HCT116 (cell line): ENCODE measurements around the gene RGS6. TPM values are rescaled to one million over a fixed set of nuclear protein-coding genes. Genes with fewer than 3 reads are reported as not detected.

Experiments used
- ATAC-seq: fragments of 200-7000 bp; cut with Tn5 transposase; 2 replicates; pipeline ENCODE4 v1.9.1; 2020; ENCODE audit warnings: mild to moderate bottlenecking, moderate library complexity
- BruUV-seq: library from RNA; stranded (reverse); fragments of 400-500 nt; replicated peaks from 2 replicates; lab custom pipeline; 2021; lab: Mats Ljungman, UMichigan
- CTCF ChIA-PET: fragments of 300-600 bp; sonication (Branson Sonifier 250); formaldehyde crosslinking; loops from one replicate; lab custom pipeline; 2021; ENCODE audit warnings: antibody characterized with exemption; lab: Charles Lee
- POLR2A ChIA-PET: fragments of 300-600, 350-600 bp; sonication (Branson Sonifier 250); formaldehyde crosslinking; loops from one replicate; lab custom pipeline; 2021; ENCODE audit warnings: antibody characterized with exemption; lab: Charles Lee
- RAD21 ChIA-PET, 2 experiments: fragments of 300-600 bp; sonication (Branson Sonifier 250); formaldehyde crosslinking; loops; one replicate each; lab custom pipeline; 2023; ENCODE audit warnings: low total read pairs in 2 of 2; ENCODE audit not compliant: uncharacterized antibody in 2 of 2, unreplicated experiment in 2 of 2, low non-redundant PET in 1 of 2; lab: Charles Lee
- DNase-seq: peaks from one replicate; pipeline ENCODE4 v3.0.0-alpha.2; 2010; ENCODE audit warnings: low read depth, low spot score
- H2AFZ ChIP-seq: fragments of 200-600 bp; shearing (Covaris generic), sonication (generic); 2 replicates; pipeline ENCODE4 v1.6.1; 2017; ENCODE audit warnings: low read depth, mixed run types, mixed read lengths, antibody characterized with exemption, low read length; ENCODE audit not compliant: poor library complexity, severe bottlenecking
- H3K27ac ChIP-seq: 2 replicates; pipeline ENCODE4 v1.5.1; 2012; ENCODE audit warnings: low read depth, low read length
- H3K27me3 ChIP-seq: fragments of 200-600 bp; sonication (generic); 2 replicates; pipeline ENCODE4 v1.6.1; 2016; ENCODE audit warnings: mixed run types, low read length, mixed read lengths; ENCODE audit not compliant: insufficient read depth
- H3K36me3 ChIP-seq, 2 experiments: fragments of 200-500 bp in 1 of 2; fragments of 200-600 bp in 1 of 2; sonication (Bioruptor generic) in 1 of 2; sonication (generic) in 1 of 2; 2 replicates each; pipeline versions ENCODE4 v1.5.1 to v1.6.1; 2014 to 2016; ENCODE audit warnings: low read length in 2 of 2, inconsistent platforms in 1 of 2, mixed read lengths in 1 of 2, mixed run types in 1 of 2; ENCODE audit not compliant: insufficient read depth in 2 of 2, control insufficient read depth in 1 of 2
- H3K4me1 ChIP-seq, 2 experiments: fragments of 200-600 bp in 1 of 2; sonication (generic) in 1 of 2; 2 replicates each; pipeline versions ENCODE4 v1.5.1 to v1.6.1; 2012 to 2017; ENCODE audit warnings: low read length in 2 of 2, inconsistent platforms in 1 of 2, mild to moderate bottlenecking in 1 of 2, mixed read lengths in 1 of 2, mixed run types in 1 of 2, moderate library complexity in 1 of 2; ENCODE audit not compliant: insufficient read depth in 2 of 2, control insufficient read depth in 1 of 2
- H3K4me2 ChIP-seq: fragments of 200-600 bp; sonication (generic); 2 replicates; pipeline ENCODE4 v1.6.1; 2017; ENCODE audit warnings: mixed run types, low read length, mixed read lengths
- H3K4me3 ChIP-seq, 2 experiments: fragments of 200-600 bp in 1 of 2; sonication (generic) in 1 of 2; replicated peaks in 1 of 2; 2 replicates each; pipeline ENCODE4 v1.5.1; 2011 to 2016; ENCODE audit warnings: low read length in 2 of 2, control low read depth in 1 of 2, low read depth in 1 of 2, mild to moderate bottlenecking in 1 of 2, mixed read lengths in 1 of 2, mixed run types in 1 of 2
- H3K79me2 ChIP-seq: fragments of 200-600 bp; sonication (generic); 2 replicates; pipeline ENCODE4 v1.6.1; 2017; ENCODE audit warnings: mild to moderate bottlenecking, mixed run types, low read length, moderate library complexity, mixed read lengths; ENCODE audit not compliant: insufficient read depth
- H3K9ac ChIP-seq: fragments of 200-600 bp; sonication (generic); 2 replicates; pipeline ENCODE4 v1.6.1; 2016; ENCODE audit warnings: low read length, mixed read lengths
- H3K9me2 ChIP-seq: fragments of 200-600 bp; sonication (generic), shearing (Covaris generic); 2 replicates; pipeline ENCODE4 v1.6.1; 2017; ENCODE audit warnings: mixed run types, mild to moderate bottlenecking, moderate library complexity; ENCODE audit not compliant: insufficient read depth
- H3K9me3 ChIP-seq, 2 experiments: fragments of 200-500 bp in 1 of 2; fragments of 200-600 bp in 1 of 2; sonication (Bioruptor generic) in 1 of 2; sonication (generic) in 1 of 2; 2 replicates each; pipeline ENCODE4 v1.6.1; 2014 to 2017; ENCODE audit warnings: low read length in 2 of 2, mixed read lengths in 2 of 2, inconsistent platforms in 1 of 2, low read depth in 1 of 2, mild to moderate bottlenecking in 1 of 2, mixed run types in 1 of 2, moderate library complexity in 1 of 2; ENCODE audit not compliant: control insufficient read depth in 1 of 2, insufficient read depth in 1 of 2
- H4K20me1 ChIP-seq: fragments of 200-600 bp; sonication (generic), shearing (Covaris generic); 2 replicates; pipeline ENCODE4 v1.6.1; 2017; ENCODE audit warnings: mixed run types, mild to moderate bottlenecking, moderate library complexity; ENCODE audit not compliant: insufficient read depth
- CEBPB ChIP-seq: IDR thresholded peaks from 2 replicates; pipeline ENCODE4 v1.6.1; 2012; ENCODE audit warnings: low read depth
- CTCF ChIP-seq, 3 experiments: fragments of 200-600 bp in 1 of 3; sonication (generic) in 1 of 3; IDR thresholded peaks in 2 of 3; conservative IDR thresholded peaks in 1 of 3; 2 replicates each; pipeline ENCODE4 v1.5.1; 2012 to 2017; ENCODE audit warnings: low read depth in 2 of 3, low read length in 2 of 3, antibody characterized with exemption in 1 of 3, borderline replicate concordance in 1 of 3, control low read depth in 1 of 3, mild to moderate bottlenecking in 1 of 3, mixed read lengths in 1 of 3, mixed run types in 1 of 3, moderate library complexity in 1 of 3; ENCODE audit not compliant: insufficient read depth in 1 of 3
- intact Hi-C: fragments of 100-400 bp; cut with micrococcal nuclease; formaldehyde crosslinking; loops from 2 replicates; pipeline ENCODE4 v1.10.0; 2022
- total RNA-seq: library from RNA; stranded (reverse); gene quantifications from one replicate; pipeline ENCODE4 v1.2.1, GENCODE V29; 2021; ENCODE audit not compliant: unreplicated experiment
- TF ChIP-seq, protein P1 (sequence below): IDR thresholded peaks from 2 replicates; pipeline ENCODE4 v1.6.1; 2012; ENCODE audit warnings: low read depth

Gene RGS6
- total RNA-seq, 1 experiment from 2014 or later: 4.7 TPM

- ChIA-PET POLR2A (no interaction called here), CTCF (no interaction called here), RAD21 (no interaction called here)
- no peak overlapping the region for H3K4me2 ChIP-seq
- no peaks in the 10 kb centered on the region for H3K36me3 ChIP-seq
- H3K79me2 ChIP-seq: no peaks in the 10 kb centered on the region
- BruUV-seq: no TSS peak
- peaks cover 0 to 7% of the 10 kb centered on the region in 2 experiments; a peak in 1 of 4 replicates for H3K9me3 ChIP-seq
- H3K4me1 ChIP-seq: no peaks in the 10 kb centered on the region
- H3K4me3 ChIP-seq: no peak overlapping the region
- no peak for DNase-seq
- intact Hi-C loops: no loop called here
- no peaks in the 10 kb centered on the region for H3K27me3 ChIP-seq
- no peak for TF ChIP-seq CEBPB
- TF ChIP-seq CTCF (IDR thresholded peaks at IDR 0.05 in 2 of 3, conservative IDR thresholded peaks at IDR 0.05 in 1 of 3; ENCODE audit: borderline replicate concordance in 1 of 3, insufficient read depth in 1 of 3, low read depth in 2 of 3, low read length in 2 of 3): no peak
- TF ChIP-seq, protein P1, sequence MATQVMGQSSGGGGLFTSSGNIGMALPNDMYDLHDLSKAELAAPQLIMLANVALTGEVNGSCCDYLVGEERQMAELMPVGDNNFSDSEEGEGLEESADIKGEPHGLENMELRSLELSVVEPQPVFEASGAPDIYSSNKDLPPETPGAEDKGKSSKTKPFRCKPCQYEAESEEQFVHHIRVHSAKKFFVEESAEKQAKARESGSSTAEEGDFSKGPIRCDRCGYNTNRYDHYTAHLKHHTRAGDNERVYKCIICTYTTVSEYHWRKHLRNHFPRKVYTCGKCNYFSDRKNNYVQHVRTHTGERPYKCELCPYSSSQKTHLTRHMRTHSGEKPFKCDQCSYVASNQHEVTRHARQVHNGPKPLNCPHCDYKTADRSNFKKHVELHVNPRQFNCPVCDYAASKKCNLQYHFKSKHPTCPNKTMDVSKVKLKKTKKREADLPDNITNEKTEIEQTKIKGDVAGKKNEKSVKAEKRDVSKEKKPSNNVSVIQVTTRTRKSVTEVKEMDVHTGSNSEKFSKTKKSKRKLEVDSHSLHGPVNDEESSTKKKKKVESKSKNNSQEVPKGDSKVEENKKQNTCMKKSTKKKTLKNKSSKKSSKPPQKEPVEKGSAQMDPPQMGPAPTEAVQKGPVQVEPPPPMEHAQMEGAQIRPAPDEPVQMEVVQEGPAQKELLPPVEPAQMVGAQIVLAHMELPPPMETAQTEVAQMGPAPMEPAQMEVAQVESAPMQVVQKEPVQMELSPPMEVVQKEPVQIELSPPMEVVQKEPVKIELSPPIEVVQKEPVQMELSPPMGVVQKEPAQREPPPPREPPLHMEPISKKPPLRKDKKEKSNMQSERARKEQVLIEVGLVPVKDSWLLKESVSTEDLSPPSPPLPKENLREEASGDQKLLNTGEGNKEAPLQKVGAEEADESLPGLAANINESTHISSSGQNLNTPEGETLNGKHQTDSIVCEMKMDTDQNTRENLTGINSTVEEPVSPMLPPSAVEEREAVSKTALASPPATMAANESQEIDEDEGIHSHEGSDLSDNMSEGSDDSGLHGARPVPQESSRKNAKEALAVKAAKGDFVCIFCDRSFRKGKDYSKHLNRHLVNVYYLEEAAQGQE: no peak
- ATAC-seq: no peak
- no peak overlapping the region for H3K9ac ChIP-seq
- H2AFZ ChIP-seq: no peak overlapping the region
- H3K9me2 ChIP-seq: no peaks in the 10 kb centered on the region
- H4K20me1 ChIP-seq: no peaks in the 10 kb centered on the region
- no peak overlapping the region for H3K27ac ChIP-seq
Observed at GRCh38 chr14:72535485-72535884, 603.3 kb downstream of the RGS6 start.
